Hepatocyte (in vitro differentiated cells): Measurements from ENCODE around the gene HCK. TPM values are rescaled to one million over a fixed set of nuclear protein-coding genes. Genes with fewer than 3 reads are reported as not detected.

Experiments
- DNase-seq: peaks from one replicate; pipeline ENCODE4 v3.0.0-alpha.2; 2016; ENCODE audit warnings: low spot score
- H2AFZ ChIP-seq: fragments of 200-600 bp; sonication (generic); 2 replicates; pipeline ENCODE4 v1.6.0; 2016; ENCODE audit warnings: antibody characterized with exemption, mild to moderate bottlenecking
- H3K27ac ChIP-seq: fragments of 200-600 bp; sonication (generic); 2 replicates; pipeline ENCODE4 v1.5.1; 2016; ENCODE audit warnings: mild to moderate bottlenecking
- H3K27me3 ChIP-seq: fragments of 200-600 bp; sonication (generic); 2 replicates; pipeline ENCODE4 v1.6.1; 2016
- H3K36me3 ChIP-seq: fragments of 200-600 bp; sonication (generic); replicated peaks from 2 replicates; pipeline ENCODE4 v1.5.1; 2016; ENCODE audit warnings: low read depth; ENCODE audit not compliant: insufficient read depth
- H3K4me1 ChIP-seq: fragments of 200-600 bp; sonication (generic); 2 replicates; pipeline ENCODE4 v1.5.1; 2016; ENCODE audit warnings: mild to moderate bottlenecking, moderate library complexity; ENCODE audit not compliant: insufficient read depth
- H3K4me2 ChIP-seq: fragments of 200-600 bp; sonication (generic); 2 replicates; pipeline ENCODE4 v1.6.0; 2016
- H3K4me3 ChIP-seq: fragments of 200-600 bp; sonication (generic); 2 replicates; pipeline ENCODE4 v1.5.1; 2016; ENCODE audit warnings: mild to moderate bottlenecking
- H3K79me2 ChIP-seq: fragments of 200-600 bp; sonication (generic); 2 replicates; pipeline ENCODE4 v1.6.0; 2017; ENCODE audit warnings: mild to moderate bottlenecking
- H3K9me2 ChIP-seq: fragments of 200-600 bp; sonication (generic); replicated peaks from 2 replicates; pipeline ENCODE4 v1.6.0; 2017; ENCODE audit warnings: mild to moderate bottlenecking; ENCODE audit not compliant: insufficient read depth
- H3K9me3 ChIP-seq: fragments of 200-600 bp; sonication (generic); 2 replicates; pipeline ENCODE4 v1.5.1; 2016; ENCODE audit warnings: low read depth, mild to moderate bottlenecking
- H4K20me1 ChIP-seq: fragments of 200-600 bp; sonication (generic); 2 replicates; pipeline ENCODE4 v1.6.0; 2016; ENCODE audit warnings: mild to moderate bottlenecking; ENCODE audit not compliant: insufficient read depth, poor library complexity, severe bottlenecking
- CTCF ChIP-seq: fragments of 200-600 bp; sonication (generic); IDR thresholded peaks from 2 replicates; pipeline ENCODE4 v1.5.1; 2016; ENCODE audit warnings: antibody characterized with exemption, mild to moderate bottlenecking; ENCODE audit not compliant: poor library complexity
- EZH2 ChIP-seq: fragments of 200-600 bp; sonication (generic); IDR thresholded peaks from 2 replicates; pipeline ENCODE4 v1.6.1; 2016; ENCODE audit warnings: antibody characterized with exemption, mild to moderate bottlenecking, borderline replicate concordance
- EZH2phosphoT487 ChIP-seq: fragments of 200-600 bp; sonication (generic); IDR thresholded peaks from one replicate; pipeline ENCODE4 v1.6.1; 2018; ENCODE audit warnings: antibody characterized with exemption, mild to moderate bottlenecking, low read depth, moderate library complexity; ENCODE audit not compliant: unreplicated experiment, severe bottlenecking
- WGBS: methylation state at CpG from one replicate; pipeline ENCODE4 v1.1.6; 2016; ENCODE audit warnings: low lambda C conversion rate; ENCODE audit errors: missing lambda C conversion rate; 5-methylcytosine and 5-hydroxymethylcytosine counted together
- polyA plus RNA-seq: library from polyadenylated mRNA; unstranded; fragments of >200 nt; fragmentation: Nextera tagmentation; extraction: Ambion mirVana; gene quantifications from 2 replicates; pipeline ENCODE4 v1.2.1, GENCODE V29; 2016
- total RNA-seq: library from RNA; depleted of rRNA; stranded (reverse); fragments of >200 nt; gene quantifications from 2 replicates; pipeline ENCODE4 v1.2.3, GENCODE V29; 2014

The HCK gene
- total and polyA plus RNA-seq, 2 experiments from 2014 or later = 0.54 to 2.2 TPM

DNA sequence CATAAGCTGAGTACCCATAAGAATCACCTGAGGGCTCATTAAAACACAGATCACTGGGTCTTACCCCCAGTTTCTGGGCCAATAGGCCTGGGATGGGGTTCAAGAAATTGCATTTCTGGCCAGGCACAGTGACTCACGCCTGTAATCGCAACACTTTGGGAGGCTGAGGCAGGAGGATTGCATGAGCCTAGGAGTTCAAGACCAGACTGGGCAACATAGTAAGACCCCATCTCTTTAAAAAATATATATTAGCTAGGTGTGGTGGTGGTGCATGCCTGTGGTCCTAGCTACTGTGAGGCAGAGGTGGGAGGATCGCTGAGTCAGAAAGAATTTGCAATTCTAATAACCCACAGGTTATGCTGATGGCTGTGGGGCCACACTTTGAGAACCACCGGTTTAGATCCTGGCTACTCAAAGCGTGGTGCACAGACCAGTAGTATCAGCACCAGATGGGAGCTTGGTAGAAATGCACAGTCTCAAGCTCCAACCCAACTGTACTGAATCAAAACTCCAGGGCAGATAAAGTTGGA is 39.8 kb upstream of the HCK start:
- no peak overlapping the region for H3K4me3 ChIP-seq
- TF ChIP-seq EZH2 = no peak
- WGBS = 81% methylated on average over 5 of the region's 5 CpGs
- no peaks in the 10 kb centered on the region for H4K20me1 ChIP-seq
- H3K36me3 ChIP-seq = no peaks in the 10 kb centered on the region
- DNase-seq = no peak
- no peak overlapping the region for H2AFZ ChIP-seq
- no peaks in the 10 kb centered on the region for H3K9me3 ChIP-seq
- no peak overlapping the region for H3K27ac ChIP-seq
- H3K79me2 ChIP-seq = no peaks in the 10 kb centered on the region
- H3K27me3 ChIP-seq = peaks cover 66% of the 10 kb centered on the region
- H3K4me2 ChIP-seq = no peak overlapping the region
- H3K9me2 ChIP-seq = no peaks in the 10 kb centered on the region
- no peaks in the 10 kb centered on the region for H3K4me1 ChIP-seq

GRCh38 chr20:32013326-32013725 is 38.7 kb upstream of the HCK start:
- no peaks in the 10 kb centered on the region for H3K36me3 ChIP-seq
- no peak overlapping the region for H3K4me2 ChIP-seq
- H3K4me3 ChIP-seq = no peak overlapping the region
- peaks cover 3% of the 10 kb centered on the region for H3K4me1 ChIP-seq
- TF ChIP-seq EZH2phosphoT487 = no peak
- no peak for TF ChIP-seq CTCF
- H2AFZ ChIP-seq = no peak overlapping the region
- H3K9me2 ChIP-seq = no peaks in the 10 kb centered on the region
- H3K27ac ChIP-seq = no peak overlapping the region
- 86% methylated on average over 7 of the region's 7 CpGs for WGBS
- H3K27me3 ChIP-seq = peaks cover 62% of the 10 kb centered on the region
- DNase-seq = no peak
- H3K79me2 ChIP-seq = no peaks in the 10 kb centered on the region
- H3K9me3 ChIP-seq = no peaks in the 10 kb centered on the region
- no peaks in the 10 kb centered on the region for H4K20me1 ChIP-seq

DNA sequence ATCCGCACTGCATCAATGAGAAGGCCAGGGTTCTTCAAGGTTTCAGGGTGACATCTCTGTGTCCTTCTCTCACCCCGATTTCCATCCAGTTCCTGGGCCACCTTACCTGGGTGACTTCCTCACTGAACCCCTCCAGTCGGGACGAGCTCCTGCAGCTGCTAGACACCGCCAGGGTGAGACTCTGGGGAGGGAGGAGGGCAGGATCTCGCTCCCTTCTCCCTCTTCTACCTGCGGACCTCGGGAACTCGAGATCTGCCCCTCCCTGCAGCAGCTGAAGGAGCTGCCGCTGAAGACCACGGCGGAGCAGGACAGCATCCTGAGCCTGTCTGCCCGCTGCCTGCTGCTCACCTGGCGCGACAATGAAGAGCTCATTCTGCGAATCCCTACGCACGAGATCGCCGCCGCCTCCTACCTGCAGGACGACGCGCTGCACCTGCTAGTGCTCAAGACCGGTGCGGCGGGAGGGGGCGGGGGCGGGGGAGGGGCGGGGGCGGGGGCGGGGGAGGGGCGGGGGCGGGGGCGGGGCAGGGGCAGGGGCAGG is 34.3 kb upstream of the HCK start:
- H3K36me3 ChIP-seq = no peaks in the 10 kb centered on the region
- no peaks in the 10 kb centered on the region for H3K79me2 ChIP-seq
- H3K4me3 ChIP-seq = no peak overlapping the region
- H4K20me1 ChIP-seq = no peaks in the 10 kb centered on the region
- DNase-seq = peak; percentile 93
- peaks cover 73% of the 10 kb centered on the region for H3K27me3 ChIP-seq
- no peaks in the 10 kb centered on the region for H3K9me3 ChIP-seq
- WGBS = 7% methylated on average over 25 of the region's 35 CpGs
- H3K27ac ChIP-seq = no peak overlapping the region
- H3K4me1 ChIP-seq = peaks cover 8% of the 10 kb centered on the region
- TF ChIP-seq CTCF = peak; percentile 44
- TF ChIP-seq EZH2 = no peak
- no peak overlapping the region for H2AFZ ChIP-seq
- no peaks in the 10 kb centered on the region for H3K9me2 ChIP-seq
- peak overlapping the region; percentile 94 for H3K4me2 ChIP-seq

DNA sequence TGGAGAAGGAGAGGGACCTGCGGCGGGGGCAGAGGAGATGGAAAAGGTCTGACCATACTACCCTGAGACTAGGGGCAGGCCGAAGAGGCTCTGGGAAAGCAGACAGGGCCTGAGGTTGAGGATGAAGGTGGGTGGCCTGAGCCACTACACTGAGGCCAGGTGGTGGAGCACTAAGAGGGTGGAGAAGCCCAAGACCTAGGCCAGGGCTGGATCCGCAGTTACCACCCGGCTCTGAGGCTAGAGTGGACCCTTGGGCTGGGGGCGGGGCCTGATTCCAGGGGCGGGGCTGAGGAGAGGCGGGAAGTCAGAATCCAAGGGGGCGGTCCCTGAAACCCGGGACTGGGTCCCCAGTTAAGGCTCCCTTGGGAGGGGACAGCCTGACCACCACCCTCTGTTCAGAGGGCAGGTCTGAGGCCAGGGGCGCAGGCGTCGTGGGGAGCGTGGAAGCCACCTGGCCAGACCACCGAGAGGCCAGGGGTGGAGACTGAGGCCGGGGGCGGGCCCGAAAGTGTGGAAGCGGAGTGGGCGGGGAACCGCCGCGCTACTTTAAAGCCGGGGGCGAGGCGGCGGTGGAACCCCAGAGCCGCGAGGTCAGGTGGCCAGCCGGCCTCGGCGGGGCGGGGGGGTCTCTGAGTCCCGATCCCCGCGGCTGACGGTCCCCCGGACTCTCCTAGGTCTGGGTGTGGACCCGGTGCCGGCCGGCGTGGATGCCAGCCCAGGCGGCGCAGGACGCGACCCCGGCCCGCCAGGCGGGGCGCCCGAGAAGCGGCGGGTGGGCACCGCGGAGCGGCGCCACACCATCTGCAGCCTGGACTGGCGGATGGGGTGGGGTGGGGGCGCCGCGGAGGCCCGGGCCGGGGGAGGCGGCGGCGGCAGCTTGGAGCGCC is 33.5 kb upstream of the HCK start:
- H3K36me3 ChIP-seq = no peaks in the 10 kb centered on the region
- no peaks in the 10 kb centered on the region for H3K9me3 ChIP-seq
- no peak overlapping the region for H3K27ac ChIP-seq
- no peaks in the 10 kb centered on the region for H3K9me2 ChIP-seq
- peaks cover 72% of the 10 kb centered on the region for H3K27me3 ChIP-seq
- peak; percentile 90 for DNase-seq
- H3K79me2 ChIP-seq = no peaks in the 10 kb centered on the region
- peaks cover 8% of the 10 kb centered on the region for H3K4me1 ChIP-seq
- TF ChIP-seq EZH2phosphoT487 (no peak), CTCF (peak; percentile 20), EZH2 (no peak)
- H4K20me1 ChIP-seq = no peaks in the 10 kb centered on the region
- peak overlapping the region; percentile 94 for H3K4me2 ChIP-seq
- peak overlapping the region; percentile 77 for H2AFZ ChIP-seq
- H3K4me3 ChIP-seq = peak overlapping the region; percentile 65
- WGBS = under 1% methylated on average over 31 of the region's 67 CpGs
